Suprapubic skin (tissue), 4 donors: ENCODE measurements around the gene GORASP1.

Experiments used
- CTCF ChIP-seq, 2 donors: fragments of 200-600 bp in 1 of 2; fragments of 450-650 bp in 1 of 2; sonication (generic) in 1 of 2; IDR thresholded peaks; one replicate each; pipeline ENCODE4 v1.5.1; 2016 to 2019; ENCODE audit warnings: antibody characterized with exemption in 2 of 2, mild to moderate bottlenecking in 1 of 2, moderate library complexity in 1 of 2
- EP300 ChIP-seq: sonication (generic); formaldehyde crosslinking; IDR thresholded peaks from one replicate; pipeline ENCODE4 v1.6.1; 2017; ENCODE audit warnings: antibody characterized with exemption
- POLR2A ChIP-seq, 2 donors: fragments of 450-650 bp; IDR thresholded peaks; one replicate each; pipeline ENCODE4 v1.6.1; 2017; ENCODE audit warnings: antibody characterized with exemption in 2 of 2, mild to moderate bottlenecking in 2 of 2, moderate library complexity in 2 of 2
- POLR2AphosphoS5 ChIP-seq, 3 donors: sonication (generic); formaldehyde crosslinking; IDR thresholded peaks; one replicate each; pipeline ENCODE4 v1.6.1; 2017; ENCODE audit warnings: antibody characterized with exemption in 3 of 3

DNA sequence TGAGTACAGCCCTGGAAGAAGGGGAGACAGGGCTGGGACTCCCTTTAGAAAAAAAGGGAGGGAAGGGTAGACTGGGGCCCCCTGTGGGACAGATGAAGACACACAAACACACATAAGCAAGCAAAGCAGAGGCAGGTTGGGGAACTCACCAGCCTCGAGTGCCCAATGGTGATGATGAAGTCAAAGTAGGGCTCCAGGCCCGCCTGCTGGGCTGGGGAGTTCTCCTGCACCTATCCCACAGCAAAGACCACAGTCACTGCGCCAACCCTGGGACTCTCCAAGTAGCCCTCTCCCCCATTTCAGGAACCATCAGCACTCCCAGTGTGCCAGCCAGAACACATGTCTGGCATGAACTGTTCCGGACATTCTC, 4.1 kb downstream of the GORASP1 start:
- TF ChIP-seq CTCF (IDR thresholded peaks at IDR 0.05) (no peak), POLR2AphosphoS5 (IDR thresholded peaks at IDR 0.05) (no peak), POLR2A (IDR thresholded peaks at IDR 0.05) (no peak), EP300 (no peak)
